Vagina (tissue), 2 donors: ENCODE results near the gene TPSD1.
"Not testable (repeated sequence)": the region's sequence is repeated elsewhere in the genome, so short reads cannot be mapped to it uniquely, and the experiment has no call there.

Source experiments
- POLR2AphosphoS5 ChIP-seq, 2 donors: sonication (generic); formaldehyde crosslinking; IDR thresholded peaks; one replicate each; pipeline ENCODE4 v1.9.0; 2017; ENCODE audit warnings: antibody characterized with exemption in 2 of 2, mild to moderate bottlenecking in 2 of 2, low read depth in 1 of 2; ENCODE audit not compliant: insufficient read depth in 1 of 2
- TF ChIP-seq, protein P1 (sequence below), 3 experiments: fragments of 450-650 bp in 2 of 3; fragments of 200-600 bp in 1 of 3; sonication (generic) in 1 of 3; IDR thresholded peaks; one replicate each; pipeline ENCODE4 v1.5.1; 2017 to 2019; ENCODE audit warnings: antibody characterized with exemption in 3 of 3, mild to moderate bottlenecking in 2 of 3, moderate library complexity in 2 of 3

DNA sequence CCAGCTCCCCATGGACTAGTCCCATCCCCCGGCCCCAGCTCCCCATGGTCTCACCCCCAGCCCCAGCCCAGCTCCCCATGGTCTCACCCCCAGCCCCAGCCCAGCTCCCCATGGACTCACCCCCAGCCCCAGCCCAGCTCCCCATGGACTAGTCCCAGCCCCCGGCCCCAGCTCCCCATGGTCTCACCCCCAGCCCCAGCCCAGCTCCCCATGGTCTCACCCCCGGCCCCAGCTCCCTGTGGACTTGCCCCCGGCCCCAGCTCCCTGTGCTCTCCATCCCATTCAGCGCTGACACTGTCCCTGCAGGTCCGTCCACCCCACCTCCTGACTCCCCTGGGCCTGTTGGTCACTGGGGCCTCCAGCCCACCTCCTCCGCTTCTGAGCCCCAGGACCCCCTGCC is 24.6 kb upstream of the TPSD1 start:
- TF ChIP-seq, protein P1, sequence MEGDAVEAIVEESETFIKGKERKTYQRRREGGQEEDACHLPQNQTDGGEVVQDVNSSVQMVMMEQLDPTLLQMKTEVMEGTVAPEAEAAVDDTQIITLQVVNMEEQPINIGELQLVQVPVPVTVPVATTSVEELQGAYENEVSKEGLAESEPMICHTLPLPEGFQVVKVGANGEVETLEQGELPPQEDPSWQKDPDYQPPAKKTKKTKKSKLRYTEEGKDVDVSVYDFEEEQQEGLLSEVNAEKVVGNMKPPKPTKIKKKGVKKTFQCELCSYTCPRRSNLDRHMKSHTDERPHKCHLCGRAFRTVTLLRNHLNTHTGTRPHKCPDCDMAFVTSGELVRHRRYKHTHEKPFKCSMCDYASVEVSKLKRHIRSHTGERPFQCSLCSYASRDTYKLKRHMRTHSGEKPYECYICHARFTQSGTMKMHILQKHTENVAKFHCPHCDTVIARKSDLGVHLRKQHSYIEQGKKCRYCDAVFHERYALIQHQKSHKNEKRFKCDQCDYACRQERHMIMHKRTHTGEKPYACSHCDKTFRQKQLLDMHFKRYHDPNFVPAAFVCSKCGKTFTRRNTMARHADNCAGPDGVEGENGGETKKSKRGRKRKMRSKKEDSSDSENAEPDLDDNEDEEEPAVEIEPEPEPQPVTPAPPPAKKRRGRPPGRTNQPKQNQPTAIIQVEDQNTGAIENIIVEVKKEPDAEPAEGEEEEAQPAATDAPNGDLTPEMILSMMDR (IDR thresholded peaks at IDR 0.05) = not testable (repeated sequence)
- TF ChIP-seq POLR2AphosphoS5 (IDR thresholded peaks at IDR 0.05; ENCODE audit: insufficient read depth in 1 of 2, low read depth in 1 of 2) = not testable (repeated sequence)
